ENCODE measurements around the gene L1TD1. TPM values are rescaled to one million over a fixed set of nuclear protein-coding genes. Genes with fewer than 3 reads are reported as not detected.
"Not testable (repeated sequence)": the region's sequence is repeated elsewhere in the genome, so short reads cannot be mapped to it uniquely, and the experiment has no call there.

L1TD1 gene, protein sequence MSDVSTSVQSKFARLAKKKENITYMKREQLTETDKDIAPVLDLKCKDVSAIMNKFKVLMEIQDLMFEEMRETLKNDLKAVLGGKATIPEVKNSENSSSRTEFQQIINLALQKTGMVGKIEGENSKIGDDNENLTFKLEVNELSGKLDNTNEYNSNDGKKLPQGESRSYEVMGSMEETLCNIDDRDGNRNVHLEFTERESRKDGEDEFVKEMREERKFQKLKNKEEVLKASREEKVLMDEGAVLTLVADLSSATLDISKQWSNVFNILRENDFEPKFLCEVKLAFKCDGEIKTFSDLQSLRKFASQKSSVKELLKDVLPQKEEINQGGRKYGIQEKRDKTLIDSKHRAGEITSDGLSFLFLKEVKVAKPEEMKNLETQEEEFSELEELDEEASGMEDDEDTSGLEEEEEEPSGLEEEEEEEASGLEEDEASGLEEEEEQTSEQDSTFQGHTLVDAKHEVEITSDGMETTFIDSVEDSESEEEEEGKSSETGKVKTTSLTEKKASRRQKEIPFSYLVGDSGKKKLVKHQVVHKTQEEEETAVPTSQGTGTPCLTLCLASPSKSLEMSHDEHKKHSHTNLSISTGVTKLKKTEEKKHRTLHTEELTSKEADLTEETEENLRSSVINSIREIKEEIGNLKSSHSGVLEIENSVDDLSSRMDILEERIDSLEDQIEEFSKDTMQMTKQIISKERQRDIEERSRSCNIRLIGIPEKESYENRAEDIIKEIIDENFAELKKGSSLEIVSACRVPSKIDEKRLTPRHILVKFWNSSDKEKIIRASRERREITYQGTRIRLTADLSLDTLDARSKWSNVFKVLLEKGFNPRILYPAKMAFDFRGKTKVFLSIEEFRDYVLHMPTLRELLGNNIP
- total RNA-seq (not detected), polyA plus RNA-seq (not detected)

GRCh38 chr1:62194651-62195544, at the start of gene L1TD1:
L1TD1 (plus strand) TSS chr1:62194849; CDS start chr1:62206629, 11,780 bp downstream.
- H3K36me3 ChIP-seq (ENCODE audit: insufficient read depth, low read length): no peaks in the 10 kb centered on the region
- no peak for DNase-seq
- H3K27me3 ChIP-seq (ENCODE audit: insufficient read depth, low read length, poor library complexity, severe bottlenecking): no peaks in the 10 kb centered on the region
- no peak within 1 kb of the TSS for H3K27ac ChIP-seq (ENCODE audit: low read depth, low read length)
- CTCF ChIA-PET: no interaction called here
- Mint-ChIP-seq H3K36me3 (peaks cover 0 to 4% (median 0%) of the 10 kb centered on the region in 3 donors), H3K27ac (no peak within 1 kb of the TSS), H3K9me3 (peaks cover 0 to 3% (median 0%) of the 10 kb centered on the region in 5 donors), H3K27me3 (peaks cover 33 to 39% of the 10 kb centered on the region in 2 donors), H3K4me3 (no peak within 1 kb of the TSS), H3K4me1 (peaks cover 0 to 6% (median 5%) of the 10 kb centered on the region in 3 donors)
- no peaks in the 10 kb centered on the region for H3K9me3 ChIP-seq (ENCODE audit: low read length)
- no peak within 1 kb of the TSS for H3K4me3 ChIP-seq (ENCODE audit: low read length)
- POLR2A ChIA-PET: no interaction called here
- H3K4me1 ChIP-seq (ENCODE audit: insufficient read depth, low read length): no peaks in the 10 kb centered on the region

DNA sequence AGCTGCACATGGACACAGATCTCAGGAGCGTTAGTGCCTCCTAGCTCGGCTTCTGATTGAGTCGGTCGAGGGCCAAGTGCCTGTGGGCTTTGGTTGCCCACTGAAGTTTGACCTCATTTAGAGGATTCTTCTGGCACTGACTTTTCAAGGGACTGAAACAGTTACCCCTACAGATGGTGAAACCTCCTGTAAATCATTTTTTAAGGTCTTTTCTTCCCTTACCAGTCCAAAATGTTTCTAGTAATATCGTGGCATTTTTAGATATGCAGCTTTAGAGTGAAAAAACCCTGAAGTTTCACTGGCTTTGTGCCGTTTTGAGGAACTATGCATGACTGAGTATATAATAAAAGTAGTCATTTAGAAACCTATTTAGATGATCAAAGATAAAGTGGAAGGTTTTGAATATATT, 34.7 kb upstream of the L1TD1 start:
- Mint-ChIP-seq H3K27me3 (no peaks in the 10 kb centered on the region), H3K27ac (peak overlapping the region in 1 of 8 donors; percentile 42), H3K9me3 (no peaks in the 10 kb centered on the region), H3K4me1 (no peaks in the 10 kb centered on the region), H3K36me3 (peaks cover 0 to 33% (median 10%) of the 10 kb centered on the region in 3 donors), H3K4me3 (no peak overlapping the region)
- Histone ChIP-seq H3K27ac (ENCODE audit: low read depth, low read length) (no peak overlapping the region), H3K4me3 (ENCODE audit: low read length) (no peak overlapping the region), H3K4me1 (ENCODE audit: insufficient read depth, low read length) (no peaks in the 10 kb centered on the region), H3K36me3 (ENCODE audit: insufficient read depth, low read length) (no peaks in the 10 kb centered on the region), H3K9me3 (ENCODE audit: low read length) (no peaks in the 10 kb centered on the region), H3K27me3 (ENCODE audit: insufficient read depth, low read length, poor library complexity, severe bottlenecking) (no peaks in the 10 kb centered on the region)
- POLR2A ChIA-PET: interaction anchor here (0.7 kb wide), 1 partner anchor 16 kb away, joined by 3 read pairs; no protein-coding TSS in a partner anchor
- DNase-seq: no peak
- CTCF ChIA-PET: no interaction called here

DNA sequence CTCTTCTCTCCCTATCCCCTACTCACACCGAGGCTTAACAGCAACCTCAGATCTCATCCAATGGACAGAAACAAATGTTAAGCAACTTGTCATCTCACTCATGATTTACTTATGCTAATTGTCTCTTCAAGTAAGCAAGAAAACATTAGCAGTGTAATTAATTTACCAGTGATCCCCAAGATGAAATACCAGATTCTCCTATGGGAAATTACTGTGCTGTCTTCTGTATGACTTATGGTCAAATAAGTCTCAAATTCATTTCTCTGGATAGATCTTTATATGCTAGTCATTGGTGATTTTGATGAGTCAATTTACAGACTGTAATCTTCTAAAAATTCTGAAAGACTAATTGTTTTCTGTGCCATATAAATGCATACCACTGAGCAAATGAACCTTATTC, 32.9 kb upstream of the L1TD1 start:
- POLR2A ChIA-PET: no interaction called here

GRCh38 chr1:62170380-62170779, 24.3 kb upstream of the L1TD1 start:
- H3K9me3 Mint-ChIP-seq, CTCF ChIA-PET: not testable (repeated sequence)

More for the DNA sequence above, 32.9 kb upstream of the L1TD1 start:
- Mint-ChIP-seq H3K27me3 (no peaks in the 10 kb centered on the region), H3K9me3 (no peaks in the 10 kb centered on the region), H3K36me3 (peaks cover 0 to 32% (median 10%) of the 10 kb centered on the region in 3 donors), H3K27ac (peak overlapping the region in 1 of 8 donors; percentile 47), H3K4me3 (no peak overlapping the region), H3K4me1 (no peaks in the 10 kb centered on the region)
- Histone ChIP-seq H3K27ac (ENCODE audit: low read depth, low read length) (no peak overlapping the region), H3K36me3 (ENCODE audit: insufficient read depth, low read length) (no peaks in the 10 kb centered on the region), H3K9me3 (ENCODE audit: low read length) (no peaks in the 10 kb centered on the region), H3K4me1 (ENCODE audit: insufficient read depth, low read length) (no peaks in the 10 kb centered on the region), H3K4me3 (ENCODE audit: low read length) (no peak overlapping the region), H3K27me3 (ENCODE audit: insufficient read depth, low read length, poor library complexity, severe bottlenecking) (no peaks in the 10 kb centered on the region)
- DNase-seq: no peak
- CTCF ChIA-PET: no interaction called here

DNA sequence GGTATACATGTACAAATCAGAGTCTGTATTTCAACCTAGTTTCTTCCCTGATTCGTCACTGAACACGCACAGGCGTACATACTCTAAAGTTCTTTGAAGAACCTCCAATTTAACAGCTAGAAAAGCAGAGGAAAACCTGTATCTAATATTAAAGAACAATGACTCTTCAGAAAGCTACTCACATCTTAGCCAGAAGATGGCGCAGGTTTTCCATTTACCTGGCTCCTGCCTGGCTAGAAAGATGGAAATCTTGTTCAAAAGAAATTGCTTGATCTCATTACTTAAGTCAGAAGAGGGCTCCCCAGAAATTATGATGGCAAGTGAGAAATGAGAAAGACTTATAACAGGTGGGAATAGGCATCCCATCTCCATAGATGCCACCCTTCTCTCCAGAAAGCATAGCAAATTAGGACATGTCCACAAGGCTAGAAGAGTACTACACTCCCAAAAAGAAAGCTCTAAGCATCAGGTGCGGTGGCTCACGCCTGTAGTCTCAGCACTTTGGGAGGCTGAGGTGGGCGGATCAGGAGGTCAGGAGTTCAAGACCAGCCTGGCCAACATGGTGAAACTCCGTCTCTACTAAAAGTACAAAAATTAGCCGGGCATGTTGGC, 19.0 kb upstream of the L1TD1 start:
- Histone ChIP-seq H3K27me3 (ENCODE audit: insufficient read depth, low read length, poor library complexity, severe bottlenecking) (no peaks in the 10 kb centered on the region), H3K27ac (ENCODE audit: low read depth, low read length) (no peak overlapping the region), H3K9me3 (ENCODE audit: low read length) (no peaks in the 10 kb centered on the region), H3K4me1 (ENCODE audit: insufficient read depth, low read length) (no peaks in the 10 kb centered on the region), H3K4me3 (ENCODE audit: low read length) (no peak overlapping the region), H3K36me3 (ENCODE audit: insufficient read depth, low read length) (no peaks in the 10 kb centered on the region)
- Mint-ChIP-seq H3K4me1 (no peaks in the 10 kb centered on the region), H3K27ac (no peak overlapping the region), H3K36me3 (no peaks in the 10 kb centered on the region), H3K4me3 (no peak overlapping the region), H3K9me3 (no peaks in the 10 kb centered on the region), H3K27me3 (peaks cover 5 to 12% of the 10 kb centered on the region in 2 donors)
- DNase-seq: peak in 2 of 5 donors; percentile 13 to 37
- ChIA-PET POLR2A (no interaction called here), CTCF (interaction anchor here (0.7 to 2.0 kb wide), 11 partner anchors 9 to 587 kb away, joined by 3 to 25 read pairs (median 4); no protein-coding TSS in a partner anchor)

More at GRCh38 chr1:62170380-62170779, 24.3 kb upstream of the L1TD1 start:
- H3K27me3 Mint-ChIP-seq; H3K4me3 ChIP-seq (ENCODE audit: low read length); H3K27ac ChIP-seq (ENCODE audit: low read depth, low read length); H3K27me3 ChIP-seq (ENCODE audit: insufficient read depth, low read length, poor library complexity, severe bottlenecking); H3K4me1 ChIP-seq (ENCODE audit: insufficient read depth, low read length); H3K4me3 Mint-ChIP-seq; POLR2A ChIA-PET; H3K36me3 Mint-ChIP-seq; H3K36me3 ChIP-seq (ENCODE audit: insufficient read depth, low read length); H3K27ac Mint-ChIP-seq; H3K9me3 ChIP-seq (ENCODE audit: low read length); H3K4me1 Mint-ChIP-seq; DNase-seq: not testable (repeated sequence)

GRCh38 chr1:62176597-62177312, 17.9 kb upstream of the L1TD1 start:
- H3K27me3 Mint-ChIP-seq: peaks cover 5 to 7% of the 10 kb centered on the region in 2 donors
- Histone ChIP-seq H3K9me3 (ENCODE audit: low read length) (no peaks in the 10 kb centered on the region), H3K27ac (ENCODE audit: low read depth, low read length) (no peak overlapping the region), H3K4me3 (ENCODE audit: low read length) (no peak overlapping the region), H3K36me3 (ENCODE audit: insufficient read depth, low read length) (no peaks in the 10 kb centered on the region), H3K27me3 (ENCODE audit: insufficient read depth, low read length, poor library complexity, severe bottlenecking) (no peaks in the 10 kb centered on the region), H3K4me1 (ENCODE audit: insufficient read depth, low read length) (no peaks in the 10 kb centered on the region)
- H3K9me3 Mint-ChIP-seq: no peaks in the 10 kb centered on the region
- DNase-seq: no peak
- peak overlapping the region in 1 of 7 donors; percentile 36 for H3K4me3 Mint-ChIP-seq
- no peaks in the 10 kb centered on the region for H3K4me1 Mint-ChIP-seq
- no peak overlapping the region for H3K27ac Mint-ChIP-seq
- POLR2A ChIA-PET: no interaction called here
- H3K36me3 Mint-ChIP-seq: no peaks in the 10 kb centered on the region
- CTCF ChIA-PET: interaction anchor here (1.6 to 2.0 kb wide), 3 partner anchors 8 to 570 kb away, joined by 10 to 25 read pairs (median 18); no protein-coding TSS in a partner anchor

DNA sequence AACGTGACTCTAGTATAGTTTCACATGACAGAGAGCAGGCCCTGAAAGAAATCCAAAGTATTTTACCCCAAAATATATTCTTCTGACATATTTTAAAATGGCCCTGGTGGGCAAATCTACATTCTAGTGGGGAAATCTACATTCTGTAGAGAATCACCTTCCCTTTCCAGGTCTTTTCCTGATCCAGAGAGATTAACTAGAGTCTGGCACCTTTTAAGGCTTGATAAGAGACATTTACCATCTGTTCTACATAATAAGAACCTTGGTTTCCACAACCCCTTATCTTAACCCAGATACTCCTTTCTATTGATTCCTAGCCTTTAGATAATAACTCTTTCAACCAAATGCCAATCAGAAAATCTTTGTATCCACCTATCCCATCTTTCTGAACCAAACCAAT, 17.0 kb upstream of the L1TD1 start:
- CTCF ChIA-PET: no interaction called here
- Mint-ChIP-seq H3K4me3 (no peak overlapping the region), H3K27ac (no peak overlapping the region), H3K36me3 (no peaks in the 10 kb centered on the region), H3K27me3 (peaks cover 5 to 7% of the 10 kb centered on the region in 2 donors), H3K4me1 (no peaks in the 10 kb centered on the region), H3K9me3 (no peaks in the 10 kb centered on the region)
- POLR2A ChIA-PET: no interaction called here
- H3K27ac ChIP-seq (ENCODE audit: low read depth, low read length): no peak overlapping the region
- DNase-seq: no peak
- H3K27me3 ChIP-seq (ENCODE audit: insufficient read depth, low read length, poor library complexity, severe bottlenecking): no peaks in the 10 kb centered on the region
- H3K4me3 ChIP-seq (ENCODE audit: low read length): no peak overlapping the region
- no peaks in the 10 kb centered on the region for H3K9me3 ChIP-seq (ENCODE audit: low read length)
- no peaks in the 10 kb centered on the region for H3K4me1 ChIP-seq (ENCODE audit: insufficient read depth, low read length)
- no peaks in the 10 kb centered on the region for H3K36me3 ChIP-seq (ENCODE audit: insufficient read depth, low read length)
